Measurements from ENCODE around the gene SLC39A11. TPM values are rescaled to one million over a fixed set of nuclear protein-coding genes. Genes with fewer than 3 reads are reported as not detected.
A peak's percentile ranks its signal among the peaks of the same experiment; 100 is the strongest.
"Not testable (repeated sequence)": the region's sequence is repeated elsewhere in the genome, so short reads cannot be mapped to it uniquely, and the experiment has no call there.

SLC39A11 gene
- polyA plus RNA-seq, 1 donor, result 24.4 TPM

- no peak for DNase-seq
These were observed 20.1 kb downstream of the SLC39A11 start for GRCh38 chr17:73072219-73072962.

- no peak for DNase-seq
These were observed 21.2 kb downstream of the SLC39A11 start for GRCh38 chr17:73071066-73071999.

- DNase-seq, result no peak
These were observed 22.6 kb downstream of the SLC39A11 start for GRCh38 chr17:73069841-73070240.

- no peak for DNase-seq
These were observed 23.2 kb downstream of the SLC39A11 start for GRCh38 chr17:73069164-73069770.

- DNase-seq, result peak; percentile 57
These were observed 23.9 kb downstream of the SLC39A11 start for GRCh38 chr17:73068322-73069153.

GRCh38 chr17:73067699-73068098 is 24.8 kb downstream of the SLC39A11 start:
- not testable (repeated sequence) for DNase-seq

GRCh38 chr17:73067075-73067474 is 25.4 kb downstream of the SLC39A11 start:
- no peak for DNase-seq

GRCh38 chr17:73066148-73066884 is 26.2 kb downstream of the SLC39A11 start:
- DNase-seq, result peak; percentile 38

- no peak for DNase-seq
These were observed 27.1 kb downstream of the SLC39A11 start for GRCh38 chr17:73065376-73065775.

GRCh38 chr17:73064084-73064938 is 28.2 kb downstream of the SLC39A11 start:
- no peak for DNase-seq

- DNase-seq, result no peak
These were observed 29.8 kb downstream of the SLC39A11 start for GRCh38 chr17:73062726-73063125.

- no peak for DNase-seq
These were observed 31.3 kb downstream of the SLC39A11 start for GRCh38 chr17:73061161-73061560.

- no peak for DNase-seq
These were observed 31.8 kb downstream of the SLC39A11 start for GRCh38 chr17:73060721-73061120.

- DNase-seq, result not testable (repeated sequence)
These were observed 32.8 kb downstream of the SLC39A11 start for GRCh38 chr17:73059713-73060112.

GRCh38 chr17:73058022-73058421 is 34.5 kb downstream of the SLC39A11 start:
- DNase-seq, result no peak

GRCh38 chr17:73057196-73057595 is 35.3 kb downstream of the SLC39A11 start:
- DNase-seq, result no peak

GRCh38 chr17:73052923-73053322 is 39.6 kb downstream of the SLC39A11 start:
- no peak for DNase-seq

GRCh38 chr17:73050797-73051196 is 41.7 kb downstream of the SLC39A11 start:
- DNase-seq, result no peak

GRCh38 chr17:73048170-73048569 is 44.3 kb downstream of the SLC39A11 start:
- no peak for DNase-seq

GRCh38 chr17:73045724-73046123 is 46.8 kb downstream of the SLC39A11 start:
- no peak for DNase-seq

All from left kidney (tissue), 2 donors.